A673 (cell line): ENCODE measurements around the gene FGD6.

Experiments
- CTCF ChIP-seq: fragments of 300-800, 200-600 bp; sonication (generic); conservative IDR thresholded peaks from 2 replicates; pipeline ENCODE4 v1.5.1; 2017; ENCODE audit warnings: low read depth, mild to moderate bottlenecking, antibody characterized with exemption, low read length, moderate library complexity, mixed read lengths
- EZH2 ChIP-seq: fragments of 200-600 bp; sonication (generic); IDR thresholded peaks from 2 replicates; pipeline ENCODE4 v1.6.1; 2017; ENCODE audit warnings: borderline replicate concordance, low read depth, mild to moderate bottlenecking, mixed read lengths, antibody characterized with exemption, low read length; ENCODE audit not compliant: poor library complexity, severe bottlenecking

- TF ChIP-seq EZH2 (no peak), CTCF (no peak)
Observed at GRCh38 chr12:95240556-95240955, 23.3 kb upstream of the FGD6 start.
